Measurements from ENCODE around the gene SLC25A45.

DNA sequence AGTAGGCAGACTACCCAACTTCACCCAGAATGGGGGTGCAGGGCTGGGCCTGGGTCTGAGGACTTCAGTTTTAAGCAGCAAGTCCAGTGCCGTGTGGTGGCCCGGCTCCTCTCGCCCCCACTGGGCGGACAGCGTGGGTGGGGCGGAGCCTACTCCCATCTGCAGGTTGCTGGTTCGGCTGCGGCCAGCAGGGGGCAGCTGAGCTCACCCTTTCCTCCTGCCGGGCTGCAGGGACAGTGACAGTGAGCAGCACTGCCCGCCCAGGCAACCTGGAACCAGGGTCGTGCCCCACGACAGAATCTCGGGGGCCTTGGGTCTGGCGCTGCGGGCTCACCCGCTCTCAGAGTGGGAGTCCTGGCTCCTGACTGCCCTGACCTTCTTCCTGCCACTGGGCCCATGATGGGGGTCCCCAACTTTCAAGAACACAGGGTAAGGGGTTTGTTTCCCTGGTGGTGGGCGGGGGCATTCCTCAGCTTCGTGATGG lies 33.9 kb upstream of the SLC25A45 start:
- TF ChIP-seq, protein P1, sequence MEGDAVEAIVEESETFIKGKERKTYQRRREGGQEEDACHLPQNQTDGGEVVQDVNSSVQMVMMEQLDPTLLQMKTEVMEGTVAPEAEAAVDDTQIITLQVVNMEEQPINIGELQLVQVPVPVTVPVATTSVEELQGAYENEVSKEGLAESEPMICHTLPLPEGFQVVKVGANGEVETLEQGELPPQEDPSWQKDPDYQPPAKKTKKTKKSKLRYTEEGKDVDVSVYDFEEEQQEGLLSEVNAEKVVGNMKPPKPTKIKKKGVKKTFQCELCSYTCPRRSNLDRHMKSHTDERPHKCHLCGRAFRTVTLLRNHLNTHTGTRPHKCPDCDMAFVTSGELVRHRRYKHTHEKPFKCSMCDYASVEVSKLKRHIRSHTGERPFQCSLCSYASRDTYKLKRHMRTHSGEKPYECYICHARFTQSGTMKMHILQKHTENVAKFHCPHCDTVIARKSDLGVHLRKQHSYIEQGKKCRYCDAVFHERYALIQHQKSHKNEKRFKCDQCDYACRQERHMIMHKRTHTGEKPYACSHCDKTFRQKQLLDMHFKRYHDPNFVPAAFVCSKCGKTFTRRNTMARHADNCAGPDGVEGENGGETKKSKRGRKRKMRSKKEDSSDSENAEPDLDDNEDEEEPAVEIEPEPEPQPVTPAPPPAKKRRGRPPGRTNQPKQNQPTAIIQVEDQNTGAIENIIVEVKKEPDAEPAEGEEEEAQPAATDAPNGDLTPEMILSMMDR (IDR thresholded peaks at IDR 0.05), result peak in 3 of 4 experiments; percentile 98 to 100 (median 98)
- TF ChIP-seq POLR2A (IDR thresholded peaks at IDR 0.05) (peak; percentile 46), POLR2AphosphoS5 (IDR thresholded peaks at IDR 0.05) (peak; percentile 89)
